ENCODE data around the gene ZNF124. TPM values are rescaled to one million over a fixed set of nuclear protein-coding genes. Genes with fewer than 3 reads are reported as not detected.
"Not testable (repeated sequence)": the region's sequence is repeated elsewhere in the genome, so short reads cannot be mapped to it uniquely, and the experiment has no call there.

Gene ZNF124
- total RNA-seq, 5 donors from 2014 or later (not counting 1 experiment from before 2014, with no cell fraction given), result 17.0 to 22.1 (median 18.3) TPM

GRCh38 chr1:247177755-247178154 lies 5.9 kb upstream of the ZNF124 start:
- ATAC-seq (replicated peaks in 1 of 4), result no peak
- no peak for DNase-seq
- Mint-ChIP-seq H3K36me3 (peaks cover 5% of the 10 kb centered on the region), H3K27me3 (no peaks in the 10 kb centered on the region), H3K27ac (no peak overlapping the region), H3K9me3 (peaks cover 5 to 21% (median 8%) of the 10 kb centered on the region in 3 donors), H3K4me1 (peaks cover 0 to 2% (median 0%) of the 10 kb centered on the region in 3 donors), H3K4me3 (no peak overlapping the region)
- no peaks in the 10 kb centered on the region for H3K9me3 ChIP-seq
- H3K36me3 ChIP-seq (ENCODE audit: control insufficient read depth in 2 of 2, extremely low read depth in 1 of 2, insufficient read depth in 1 of 2, low read length in 1 of 2), result no peaks in the 10 kb centered on the region
- H3K4me3 ChIP-seq (ENCODE audit: control insufficient read depth in 1 of 2, extremely low read depth in 1 of 2, low read length in 1 of 2), result no peak overlapping the region
- POLR2A ChIA-PET, result no interaction called here
- no peak overlapping the region for H3K27ac ChIP-seq (ENCODE audit: low read length)
- H3K4me1 ChIP-seq (ENCODE audit: control insufficient read depth in 1 of 2, extremely low read depth in 1 of 2, insufficient read depth in 2 of 2, low read length in 2 of 2), result no peaks in the 10 kb centered on the region
- H3K27me3 ChIP-seq (replicated peaks in 1 of 2; ENCODE audit: control insufficient read depth in 2 of 2, extremely low read depth in 1 of 2, insufficient read depth in 2 of 2, low read length in 1 of 2), result no peaks in the 10 kb centered on the region
- CTCF ChIA-PET, result no interaction called here

GRCh38 chr1:247175458-247175857 lies 3.6 kb upstream of the ZNF124 start:
- Mint-ChIP-seq H3K27me3 (no peaks in the 10 kb centered on the region), H3K27ac (no peak overlapping the region)

GRCh38 chr1:247173431-247173830 lies 1.6 kb upstream of the ZNF124 start:
- no peak overlapping the region for H3K27ac Mint-ChIP-seq
- H3K4me3 ChIP-seq (ENCODE audit: control insufficient read depth in 1 of 2, extremely low read depth in 1 of 2, low read length in 1 of 2), result no peak overlapping the region
- H3K27me3 Mint-ChIP-seq, result no peaks in the 10 kb centered on the region
- no peak for DNase-seq
- H3K4me3 Mint-ChIP-seq, result no peak overlapping the region
- H3K4me1 ChIP-seq (ENCODE audit: control insufficient read depth in 1 of 2, extremely low read depth in 1 of 2, insufficient read depth in 2 of 2, low read length in 2 of 2), result peaks cover 0 to 4% of the 10 kb centered on the region in 2 experiments
- peaks cover 7% of the 10 kb centered on the region for H3K36me3 Mint-ChIP-seq
- H3K27me3 ChIP-seq (replicated peaks in 1 of 2; ENCODE audit: control insufficient read depth in 2 of 2, extremely low read depth in 1 of 2, insufficient read depth in 2 of 2, low read length in 1 of 2), result no peaks in the 10 kb centered on the region
- ChIA-PET POLR2A (interaction anchor here in 1 of 2 donors (0.6 kb wide), 1 partner anchor 94 kb away, joined by 4 read pairs; no protein-coding TSS in a partner anchor), CTCF (interaction anchor here in 1 of 2 donors (0.6 kb wide), 1 partner anchor 10 kb away, joined by 3 read pairs; no protein-coding TSS in a partner anchor)
- no peak overlapping the region for H3K27ac ChIP-seq (ENCODE audit: low read length)
- peaks cover 8 to 20% (median 11%) of the 10 kb centered on the region in 3 donors for H3K4me1 Mint-ChIP-seq
- no peak for ATAC-seq (replicated peaks in 1 of 4)
- H3K36me3 ChIP-seq (ENCODE audit: control insufficient read depth in 2 of 2, extremely low read depth in 1 of 2, insufficient read depth in 1 of 2, low read length in 1 of 2), result no peaks in the 10 kb centered on the region
- no CpG with 5 or more reads among the region's 2 CpGs for WGBS (ENCODE audit: insufficient coverage)
- H3K9me3 Mint-ChIP-seq, result no peaks in the 10 kb centered on the region
- no peaks in the 10 kb centered on the region for H3K9me3 ChIP-seq

More at GRCh38 chr1:247175458-247175857, 3.6 kb upstream of the ZNF124 start:
- H3K36me3 ChIP-seq (ENCODE audit: control insufficient read depth in 2 of 2, extremely low read depth in 1 of 2, insufficient read depth in 1 of 2, low read length in 1 of 2), result no peaks in the 10 kb centered on the region
- no peak overlapping the region for H3K27ac ChIP-seq (ENCODE audit: low read length)
- peaks cover under 1 to 7% (median 1%) of the 10 kb centered on the region in 3 donors for H3K4me1 Mint-ChIP-seq
- no peak for ATAC-seq (replicated peaks in 1 of 4)
- peaks cover 0 to 4% of the 10 kb centered on the region in 2 experiments for H3K4me1 ChIP-seq (ENCODE audit: control insufficient read depth in 1 of 2, extremely low read depth in 1 of 2, insufficient read depth in 2 of 2, low read length in 2 of 2)
- POLR2A ChIA-PET, result no interaction called here
- H3K9me3 Mint-ChIP-seq, result peaks cover 5 to 18% (median 8%) of the 10 kb centered on the region in 3 donors
- H3K9me3 ChIP-seq, result no peaks in the 10 kb centered on the region
- H3K4me3 Mint-ChIP-seq, result no peak overlapping the region
- no peak overlapping the region for H3K4me3 ChIP-seq (ENCODE audit: control insufficient read depth in 1 of 2, extremely low read depth in 1 of 2, low read length in 1 of 2)
- H3K27me3 ChIP-seq (replicated peaks in 1 of 2; ENCODE audit: control insufficient read depth in 2 of 2, extremely low read depth in 1 of 2, insufficient read depth in 2 of 2, low read length in 1 of 2), result no peaks in the 10 kb centered on the region
- DNase-seq, result no peak
- 100% methylated on average over 2 of the region's 5 CpGs for WGBS (ENCODE audit: insufficient coverage)
- CTCF ChIA-PET, result no interaction called here
- H3K36me3 Mint-ChIP-seq, result peaks cover 5% of the 10 kb centered on the region

DNA sequence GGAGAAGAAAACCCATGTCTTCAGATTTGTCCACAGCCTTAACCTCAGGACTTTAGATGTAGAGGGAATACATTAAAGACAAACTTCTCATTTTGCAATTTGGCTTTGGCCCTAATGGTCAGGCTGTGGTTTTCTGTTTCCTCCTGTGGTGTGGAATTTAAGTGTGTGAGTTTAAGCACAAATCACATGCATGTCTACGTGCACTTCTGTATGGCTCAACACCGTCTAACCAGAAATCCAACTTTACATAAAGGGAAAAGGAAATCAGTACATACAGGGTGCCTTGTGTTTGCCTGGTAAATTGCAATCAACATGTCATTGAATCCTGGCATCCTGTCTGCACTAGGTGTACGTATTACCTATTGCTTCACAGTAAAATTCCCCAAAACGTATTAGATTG lies 1.2 kb upstream of the ZNF124 start:
- Histone ChIP-seq H3K36me3 (ENCODE audit: control insufficient read depth in 2 of 2, extremely low read depth in 1 of 2, insufficient read depth in 1 of 2, low read length in 1 of 2) (no peaks in the 10 kb centered on the region), H3K9me3 (no peaks in the 10 kb centered on the region), H3K27me3 (replicated peaks in 1 of 2; ENCODE audit: control insufficient read depth in 2 of 2, extremely low read depth in 1 of 2, insufficient read depth in 2 of 2, low read length in 1 of 2) (no peaks in the 10 kb centered on the region), H3K4me3 (ENCODE audit: control insufficient read depth in 1 of 2, extremely low read depth in 1 of 2, low read length in 1 of 2) (no peak overlapping the region), H3K4me1 (ENCODE audit: control insufficient read depth in 1 of 2, extremely low read depth in 1 of 2, insufficient read depth in 2 of 2, low read length in 2 of 2) (peaks cover 0 to 4% of the 10 kb centered on the region in 2 experiments), H3K27ac (ENCODE audit: low read length) (no peak overlapping the region)
- ChIA-PET POLR2A (interaction anchor here in 1 of 2 donors (0.6 kb wide), 1 partner anchor 93 kb away, joined by 4 read pairs; no protein-coding TSS in a partner anchor), CTCF (no interaction called here)
- peaks cover 11 to 21% (median 12%) of the 10 kb centered on the region in 3 donors for H3K4me1 Mint-ChIP-seq
- 100% methylated on average over 2 of the region's 4 CpGs for WGBS (ENCODE audit: insufficient coverage)
- no peak overlapping the region for H3K27ac Mint-ChIP-seq
- no peak for DNase-seq
- no peak for ATAC-seq (replicated peaks in 1 of 4)
- no peak overlapping the region for H3K4me3 Mint-ChIP-seq
- peaks cover 9% of the 10 kb centered on the region for H3K36me3 Mint-ChIP-seq
- H3K9me3 Mint-ChIP-seq, result peaks cover 0 to under 1% (median 0%) of the 10 kb centered on the region in 3 donors
- no peaks in the 10 kb centered on the region for H3K27me3 Mint-ChIP-seq

DNA sequence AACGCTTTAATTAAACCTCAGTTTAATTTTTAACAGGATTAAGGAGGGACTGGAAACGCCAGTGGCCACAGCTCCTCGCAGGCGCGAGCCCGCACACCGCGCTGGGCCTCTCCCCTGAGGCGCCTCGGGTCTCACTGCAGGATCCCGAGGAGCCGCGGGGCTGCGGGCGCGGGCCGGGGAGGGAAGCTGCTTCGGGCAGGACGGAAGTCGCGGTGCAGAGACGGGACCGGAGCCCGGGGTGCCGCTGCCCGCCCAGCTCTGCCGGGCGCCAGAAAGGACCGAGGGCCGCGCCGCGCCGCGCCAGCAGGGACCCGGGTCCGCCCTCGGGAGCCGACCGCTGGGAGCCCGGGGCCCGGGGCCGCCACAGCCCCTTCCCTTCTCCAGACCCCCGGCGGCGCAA lies 377 bp downstream of the ZNF124 start:
- H3K4me3 ChIP-seq (ENCODE audit: control insufficient read depth in 1 of 2, extremely low read depth in 1 of 2, low read length in 1 of 2); H3K9me3 ChIP-seq; H3K27me3 Mint-ChIP-seq; CTCF ChIA-PET; H3K36me3 ChIP-seq (ENCODE audit: control insufficient read depth in 2 of 2, extremely low read depth in 1 of 2, insufficient read depth in 1 of 2, low read length in 1 of 2); H3K4me3 Mint-ChIP-seq; DNase-seq; POLR2A ChIA-PET; H3K27ac ChIP-seq (ENCODE audit: low read length); H3K4me1 ChIP-seq (ENCODE audit: control insufficient read depth in 1 of 2, extremely low read depth in 1 of 2, insufficient read depth in 2 of 2, low read length in 2 of 2); H3K27ac Mint-ChIP-seq; H3K27me3 ChIP-seq (replicated peaks in 1 of 2; ENCODE audit: control insufficient read depth in 2 of 2, extremely low read depth in 1 of 2, insufficient read depth in 2 of 2, low read length in 1 of 2): not testable (repeated sequence)
- no CpG with 5 or more reads among the region's 46 CpGs for WGBS (ENCODE audit: insufficient coverage)
- peaks cover 25 to 35% (median 26%) of the 10 kb centered on the region in 3 donors for H3K4me1 Mint-ChIP-seq
- H3K36me3 Mint-ChIP-seq, result peaks cover 24% of the 10 kb centered on the region
- peak; percentile 58 to 77 (median 73) for ATAC-seq (replicated peaks in 1 of 4)
- H3K9me3 Mint-ChIP-seq, result peaks cover 5 to 16% (median 12%) of the 10 kb centered on the region in 3 donors

- Mint-ChIP-seq H3K4me3 (no peak overlapping the region), H3K4me1 (peaks cover 35 to 40% (median 38%) of the 10 kb centered on the region in 3 donors), H3K27me3 (no peaks in the 10 kb centered on the region), H3K9me3 (peaks cover 13 to 64% (median 53%) of the 10 kb centered on the region in 3 donors), H3K27ac (no peak overlapping the region), H3K36me3 (peaks cover 70% of the 10 kb centered on the region)
- no peaks in the 10 kb centered on the region for H3K4me1 ChIP-seq (ENCODE audit: control insufficient read depth in 1 of 2, extremely low read depth in 1 of 2, insufficient read depth in 2 of 2, low read length in 2 of 2)
- DNase-seq (no peak), ATAC-seq (replicated peaks in 1 of 4) (no peak)
- peaks cover 18% of the 10 kb centered on the region for H3K9me3 ChIP-seq
- POLR2A ChIA-PET, result no interaction called here
- CTCF ChIA-PET, result no interaction called here
- H3K4me3 ChIP-seq (ENCODE audit: control insufficient read depth in 1 of 2, extremely low read depth in 1 of 2, low read length in 1 of 2), result no peak overlapping the region
- WGBS (ENCODE audit: insufficient coverage), result 92% methylated on average over 3 of the region's 4 CpGs
- no peaks in the 10 kb centered on the region for H3K36me3 ChIP-seq (ENCODE audit: control insufficient read depth in 2 of 2, extremely low read depth in 1 of 2, insufficient read depth in 1 of 2, low read length in 1 of 2)
- H3K27ac ChIP-seq (ENCODE audit: low read length), result no peak overlapping the region
- H3K27me3 ChIP-seq (replicated peaks in 1 of 2; ENCODE audit: control insufficient read depth in 2 of 2, extremely low read depth in 1 of 2, insufficient read depth in 2 of 2, low read length in 1 of 2), result no peaks in the 10 kb centered on the region
These were observed 6.1 kb downstream of the ZNF124 start for GRCh38 chr1:247165674-247166073.

Measured in T-cell (primary cell).